SK-N-DZ (cell line): ENCODE measurements around the gene AGMAT.
"Not testable (repeated sequence)": the region's sequence is repeated elsewhere in the genome, so short reads cannot be mapped to it uniquely, and the experiment has no call there.

Source experiments
- DNase-seq: peaks from one replicate; pipeline ENCODE4 v3.0.0-alpha.2; 2015; ENCODE audit warnings: low spot score

The AGMAT gene

DNA sequence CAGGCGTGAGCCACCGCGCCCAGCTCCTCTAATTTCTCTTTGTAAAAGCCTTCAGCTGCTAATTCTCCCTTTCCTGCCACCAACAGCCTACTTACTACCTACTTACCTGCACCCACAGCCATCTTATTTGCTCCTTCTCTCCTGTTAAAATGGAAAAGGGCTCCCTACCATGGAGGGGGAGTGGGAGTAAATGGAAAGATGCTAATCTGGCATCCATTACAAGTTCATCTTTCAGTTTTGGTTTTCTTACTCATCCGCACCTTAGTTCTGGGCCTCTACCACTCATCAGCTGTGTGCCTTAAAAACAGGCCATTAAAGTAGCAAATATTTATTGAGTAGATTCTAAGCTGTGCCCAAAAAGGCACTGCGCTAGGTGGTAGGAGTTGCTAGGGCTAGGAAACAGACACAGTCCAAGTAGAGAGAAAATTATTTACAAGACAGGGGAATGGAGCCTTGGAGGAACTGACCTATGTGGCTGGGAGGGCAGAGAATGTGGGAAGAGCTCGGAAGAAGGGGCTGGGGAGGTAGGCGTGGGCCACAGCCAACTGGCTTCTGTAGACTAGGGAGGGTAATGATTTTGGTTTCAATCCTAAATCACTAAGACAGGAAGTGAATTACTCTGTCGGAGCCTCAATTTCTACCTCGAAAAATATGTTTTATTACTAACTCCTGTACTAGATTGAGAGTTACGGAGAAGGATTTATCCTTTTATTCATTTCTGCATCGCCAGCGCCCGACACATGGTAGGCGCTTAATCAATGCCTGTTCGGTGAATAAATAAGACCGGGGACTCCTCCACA lies 31.7 kb upstream of the AGMAT start:
- DNase-seq = no peak

DNA sequence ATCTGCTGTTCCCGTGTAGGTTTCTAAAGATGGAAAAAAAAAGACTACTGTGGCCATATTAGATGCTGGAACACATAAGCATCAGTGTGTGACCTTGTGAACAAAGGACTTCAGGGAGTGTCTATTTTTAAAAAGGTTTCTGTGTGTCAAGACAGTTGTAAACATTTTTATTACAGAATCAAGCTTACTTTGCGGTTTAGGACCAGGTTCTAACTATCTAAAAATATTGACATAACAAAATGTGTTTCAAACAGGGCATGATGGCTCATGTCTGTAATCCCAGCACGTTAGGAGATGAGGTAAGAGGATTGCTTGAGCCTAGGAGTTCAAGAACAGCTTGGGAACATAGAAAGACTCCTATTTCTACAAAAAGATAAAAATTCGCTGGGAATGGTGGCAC lies 25.3 kb upstream of the AGMAT start:
- no peak for DNase-seq

DNA sequence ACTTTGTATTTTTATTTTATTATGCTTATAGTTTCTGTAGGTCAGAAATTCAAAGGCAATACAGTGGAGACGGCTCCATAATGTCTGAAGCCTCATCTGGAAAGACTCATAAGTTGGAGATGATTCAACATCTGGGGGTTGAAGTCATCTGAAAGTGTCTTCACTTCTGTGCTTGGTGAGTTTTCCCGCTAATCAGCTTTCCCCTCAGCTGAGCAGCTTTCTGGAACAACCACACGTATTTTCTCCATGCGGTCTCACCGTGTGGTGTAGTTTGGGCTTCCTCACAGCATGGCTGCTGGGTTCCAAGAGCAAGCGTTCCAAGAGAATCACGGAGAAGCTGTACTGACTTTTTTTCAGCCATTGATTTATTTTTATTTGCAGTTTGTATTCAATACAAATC lies 24.8 kb upstream of the AGMAT start:
- no peak for DNase-seq

- no peak for DNase-seq
Observed at GRCh38 chr1:15605398-15606383, 20.8 kb upstream of the AGMAT start.

GRCh38 chr1:15604400-15604799 lies 19.5 kb upstream of the AGMAT start:
- not testable (repeated sequence) for DNase-seq

DNA sequence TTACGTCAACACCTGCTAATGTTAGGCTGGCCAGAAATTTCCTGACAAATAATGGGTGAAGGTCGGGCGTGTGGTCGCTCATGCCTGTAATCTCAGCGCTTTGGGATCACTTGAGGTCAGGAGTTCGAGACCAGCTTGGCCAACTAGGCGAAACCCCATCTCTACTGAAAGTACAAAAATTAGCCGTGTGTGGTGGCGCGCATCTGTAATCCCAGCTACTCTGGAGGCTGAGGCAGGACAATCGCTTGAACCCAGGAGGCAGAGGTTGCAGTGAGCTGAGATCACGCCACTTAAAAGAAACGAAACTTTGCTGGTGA lies 19.1 kb upstream of the AGMAT start:
- DNase-seq = not testable (repeated sequence)

- DNase-seq = peak; percentile 92
Observed at GRCh38 chr1:15603050-15603965, 18.5 kb upstream of the AGMAT start.

DNA sequence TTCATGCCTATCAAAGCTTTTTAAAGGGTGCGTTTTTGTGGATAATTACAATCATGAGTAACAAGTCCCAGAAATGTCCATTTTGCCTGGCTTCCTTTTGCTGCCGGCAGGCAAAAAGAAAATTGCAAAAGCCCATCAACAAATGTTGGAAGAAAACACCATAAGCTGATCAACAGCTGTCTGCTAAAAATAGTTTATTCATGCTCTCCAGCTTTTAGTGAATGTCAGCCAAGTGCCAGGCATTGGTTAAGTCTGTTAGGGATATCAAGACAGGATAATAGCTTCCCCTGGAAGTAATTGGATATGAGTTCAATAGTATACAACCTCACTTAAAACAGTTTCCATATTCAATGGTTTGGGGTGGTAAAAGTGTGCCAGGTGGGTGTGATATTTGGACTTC lies 13.6 kb upstream of the AGMAT start:
- no peak for DNase-seq

- DNase-seq = no peak
Observed at GRCh38 chr1:15595809-15596617, 11.2 kb upstream of the AGMAT start.

DNA sequence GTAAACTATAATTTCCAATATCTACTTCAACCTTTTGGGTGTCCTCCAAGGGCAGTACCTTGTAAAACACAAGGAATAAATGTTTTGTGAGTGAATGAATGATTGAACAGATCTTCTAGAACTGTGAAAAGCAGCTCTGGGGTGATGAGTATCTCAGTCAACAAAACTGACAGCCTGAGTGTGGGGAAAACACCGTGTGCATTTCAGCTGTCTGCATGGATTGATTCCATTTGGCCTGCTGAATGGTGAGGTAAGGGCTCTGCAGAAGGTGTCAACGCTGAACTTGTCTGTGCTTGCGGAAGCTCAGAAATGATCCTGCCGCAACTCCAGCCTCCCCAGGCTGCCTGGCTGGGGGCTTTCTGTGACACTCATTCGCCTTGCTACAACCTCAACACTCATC lies 7.4 kb upstream of the AGMAT start:
- DNase-seq = no peak

DNA sequence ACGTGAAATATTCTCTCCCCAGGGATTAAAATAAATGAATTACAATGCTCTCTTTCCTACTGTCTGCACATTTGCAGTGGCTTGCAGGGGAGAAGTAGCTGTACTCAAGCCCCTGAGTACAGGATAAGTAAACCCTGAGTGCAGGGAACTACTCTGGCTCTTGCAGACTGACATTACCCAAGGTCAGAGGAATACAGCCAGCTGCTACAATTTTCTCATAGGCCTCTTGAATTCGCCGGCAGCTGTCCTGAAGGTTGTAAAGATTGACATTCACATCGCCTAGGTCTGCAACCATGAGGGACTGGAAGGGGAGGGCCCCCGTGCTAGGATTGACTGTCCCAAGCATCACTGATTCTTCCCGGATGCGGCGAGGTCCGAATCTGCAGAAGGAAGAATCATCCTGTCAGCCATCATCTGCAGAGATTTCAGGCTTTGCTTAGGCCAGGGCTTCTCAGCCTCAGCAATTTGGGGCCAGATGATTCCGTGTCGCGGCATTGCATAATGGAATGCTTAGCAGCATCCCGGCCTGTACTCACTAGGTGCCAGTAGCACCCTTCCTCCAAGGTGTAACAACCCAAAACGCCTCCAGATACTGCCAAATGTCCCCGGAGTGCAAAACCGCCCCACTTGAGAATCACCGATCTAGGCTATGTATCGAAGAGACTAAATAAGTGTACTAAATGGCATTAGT lies 1.7 kb downstream of the AGMAT start:
- DNase-seq = no peak

DNA sequence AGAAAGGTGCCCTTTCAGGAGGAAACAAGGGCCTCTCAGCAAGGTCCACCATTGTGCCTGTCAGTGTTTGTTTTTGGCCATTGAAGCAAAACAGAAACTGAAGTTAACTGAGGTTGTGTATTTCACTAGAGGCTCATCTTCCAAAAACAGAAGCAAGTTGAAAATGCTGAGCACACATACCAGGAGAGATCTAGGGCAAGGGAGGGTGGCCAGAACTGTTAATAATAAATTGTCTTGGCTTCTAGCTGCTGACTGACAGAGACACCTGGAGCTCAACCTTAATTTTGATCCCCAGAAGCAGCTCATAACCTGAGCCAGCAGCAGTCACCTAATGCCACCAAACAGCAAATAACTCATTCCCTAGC lies 5.2 kb downstream of the AGMAT start:
- no peak for DNase-seq

- DNase-seq = no peak
Observed at GRCh38 chr1:15578921-15579682, 5.7 kb downstream of the AGMAT start.

DNA sequence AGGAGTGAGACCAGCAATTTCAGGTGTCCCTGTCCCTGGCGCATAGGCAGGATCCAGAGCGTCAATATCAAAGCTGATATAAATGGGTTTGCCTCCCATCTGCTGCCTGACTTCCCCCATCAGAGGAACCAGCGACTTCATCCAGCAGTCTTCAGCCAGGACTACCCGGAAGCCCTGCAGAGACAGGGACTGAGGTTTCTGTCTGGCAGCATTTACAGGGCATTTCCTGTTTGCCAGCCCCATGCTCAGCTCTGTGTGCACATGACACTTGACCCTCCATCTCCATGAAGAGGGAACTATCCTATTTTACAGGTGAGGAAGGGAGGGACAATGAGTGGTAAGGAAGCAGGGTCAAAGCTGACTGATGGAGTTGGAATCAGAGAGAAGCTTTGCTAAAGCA lies 7.2 kb downstream of the AGMAT start:
- DNase-seq = no peak

- no peak for DNase-seq
Observed at GRCh38 chr1:15575549-15576150, 9.2 kb downstream of the AGMAT start.

GRCh38 chr1:15574741-15575140 lies 10.1 kb downstream of the AGMAT start:
- DNase-seq = no peak

- no peak for DNase-seq
Observed at GRCh38 chr1:15573477-15573876, 11.4 kb downstream of the AGMAT start.

GRCh38 chr1:15571266-15571665 lies 13.6 kb downstream of the AGMAT start:
- no peak for DNase-seq

GRCh38 chr1:15570861-15571260 lies 14.0 kb downstream of the AGMAT start:
- no peak for DNase-seq
